ENCODE results near the gene TMEM86B.

TMEM86B gene

GRCh38 chr19:55261671-55262126 lies 33.1 kb upstream of the TMEM86B start:
- Histone ChIP-seq H3K4me3 (ENCODE audit: low read depth, low read length) (no peak overlapping the region), H3K36me3 (ENCODE audit: control insufficient read depth in 2 of 2, insufficient read depth in 1 of 2, low read length in 2 of 2) (peaks cover 0 to 14% of the 10 kb centered on the region in 2 experiments; a peak in 1 of 3 replicates), H3K9me3 (ENCODE audit: control insufficient read depth, insufficient read depth, low read depth, low read length) (no peaks in the 10 kb centered on the region), H3K27ac (ENCODE audit: extremely low read depth, low read depth, low read length) (no peak overlapping the region), H3K4me1 (ENCODE audit: control insufficient read depth, insufficient read depth, low read length) (peaks cover 12% of the 10 kb centered on the region)
- TF ChIP-seq YY2 (tag by site-specific recombination; IDR thresholded peaks at IDR 0.05), result peak; percentile 25; the same call in 1 of the 2 replicates
- TF ChIP-seq ZNF548 (tag by site-specific recombination; IDR thresholded peaks at IDR 0.05), result no peak
- TF ChIP-seq OVOL3 (tag by site-specific recombination; IDR thresholded peaks at IDR 0.05), result no peak
- TF ChIP-seq ZNF274 (IDR thresholded peaks at IDR 0.05; ENCODE audit: low read length), result no peak
- TF ChIP-seq ZNF274 (tag by site-specific recombination; IDR thresholded peaks at IDR 0.05; ENCODE audit: borderline replicate concordance), result no peak
- TF ChIP-seq ZNF792 (tag by site-specific recombination; IDR thresholded peaks at IDR 0.05), result no peak
- ChIA-PET POLR2A (interaction anchor here (0.6 to 4.0 kb wide), 4 partner anchors 17 to 146 kb away, joined by 3 to 25 read pairs (median 6); partner anchors contain the start of genes HSPBP1, KMT5C and UBE2S), CTCF (interaction anchor here (0.6 to 1.1 kb wide), 4 partner anchors 95 to 505 kb away, joined by 3 to 4 read pairs (median 3); no protein-coding TSS in a partner anchor)

GRCh38 chr19:55259540-55260210 lies 31.1 kb upstream of the TMEM86B start:
- peaks cover 28% of the 10 kb centered on the region for H3K4me1 ChIP-seq (ENCODE audit: control insufficient read depth, insufficient read depth, low read length)
- peak overlapping the region; percentile 96 for H3K4me3 ChIP-seq (ENCODE audit: low read depth, low read length)
- CTCF ChIA-PET, result interaction anchor here (0.6 to 1.7 kb wide), 12 partner anchors 8 to 372 kb away, joined by 3 to 10 read pairs (median 4); partner anchors contain the start of gene DNAAF3

More at GRCh38 chr19:55259540-55260210, 31.1 kb upstream of the TMEM86B start:
- H3K36me3 ChIP-seq (ENCODE audit: control insufficient read depth in 2 of 2, insufficient read depth in 1 of 2, low read length in 2 of 2), result peaks cover 0 to 25% of the 10 kb centered on the region in 2 experiments; a peak in 1 of 3 replicates
- POLR2A ChIA-PET, result interaction anchor here (0.7 to 4.0 kb wide), 48 partner anchors 9 to 395 kb away, joined by 3 to 79 read pairs (median 4); partner anchors contain the start of genes BRSK1, CCDC106, DNAAF3 and FIZ1
- peak overlapping the region; percentile 94 for H3K27ac ChIP-seq (ENCODE audit: extremely low read depth, low read depth, low read length)
- TF ChIP-seq EGR2 (tag by site-specific recombination; IDR thresholded peaks at IDR 0.05; ENCODE audit: low read depth) (peak; percentile 12; the same call in 1 of the 2 replicates), ZNF664 (tag by site-specific recombination; IDR thresholded peaks at IDR 0.05) (0 out of 2 replicates have a peak, but pooled peaks have one; percentile 4), SP3 (tag by site-specific recombination; IDR thresholded peaks at IDR 0.05) (no peak), ZNF404 (tag by site-specific recombination; IDR thresholded peaks at IDR 0.05) (no peak), ZNF791 (tag by site-specific recombination; IDR thresholded peaks at IDR 0.05) (no peak), ZBTB20 (tag by site-specific recombination; IDR thresholded peaks at IDR 0.05) (0 out of 2 replicates have a peak, but pooled peaks have one; percentile 24), OVOL3 (tag by site-specific recombination; IDR thresholded peaks at IDR 0.05) (peak; percentile 2; the same call in 1 of the 2 replicates), KLF17 (tag by site-specific recombination; IDR thresholded peaks at IDR 0.05) (0 out of 2 replicates have a peak, but pooled peaks have one; percentile 2), ZBTB11 (tag by site-specific recombination; conservative IDR thresholded peaks at IDR 0.05; ENCODE audit: low read depth) (peak; percentile 45), PRDM10 (tag by site-specific recombination; IDR thresholded peaks at IDR 0.05) (peak; percentile 55), ZFHX2 (tag by site-specific recombination; conservative IDR thresholded peaks at IDR 0.05) (peak; percentile 56), ZNF513 (tag by site-specific recombination; IDR thresholded peaks at IDR 0.05) (0 out of 2 replicates have a peak, but pooled peaks have one; percentile 10), ZFP69B (tag by site-specific recombination; IDR thresholded peaks at IDR 0.05) (0 out of 2 replicates have a peak, but pooled peaks have one; percentile 6), ZNF335 (tag by site-specific recombination; conservative IDR thresholded peaks at IDR 0.05) (peak; percentile 84)
- H3K9me3 ChIP-seq (ENCODE audit: control insufficient read depth, insufficient read depth, low read depth, low read length), result no peaks in the 10 kb centered on the region
